D721Med (cell line): Measurements from ENCODE around the gene PREX1.

ENCODE experiments used
- DNase-seq: peaks from one replicate; pipeline ENCODE4 v3.0.0; 2011; ENCODE audit warnings: low spot score; ENCODE audit not compliant: insufficient read length
- FAIRE-seq: peaks from 2 replicates; lab custom pipeline; 2011; peaks lifted over from hg19 to GRCh38; lab: Jason Lieb, UNC
- CTCF ChIP-seq: IDR thresholded peaks from 2 replicates; pipeline ENCODE4 v1.5.1; 2012; ENCODE audit warnings: mild to moderate bottlenecking, control low read depth; ENCODE audit not compliant: insufficient read depth; ENCODE audit errors: missing control alignments

Gene PREX1

DNA sequence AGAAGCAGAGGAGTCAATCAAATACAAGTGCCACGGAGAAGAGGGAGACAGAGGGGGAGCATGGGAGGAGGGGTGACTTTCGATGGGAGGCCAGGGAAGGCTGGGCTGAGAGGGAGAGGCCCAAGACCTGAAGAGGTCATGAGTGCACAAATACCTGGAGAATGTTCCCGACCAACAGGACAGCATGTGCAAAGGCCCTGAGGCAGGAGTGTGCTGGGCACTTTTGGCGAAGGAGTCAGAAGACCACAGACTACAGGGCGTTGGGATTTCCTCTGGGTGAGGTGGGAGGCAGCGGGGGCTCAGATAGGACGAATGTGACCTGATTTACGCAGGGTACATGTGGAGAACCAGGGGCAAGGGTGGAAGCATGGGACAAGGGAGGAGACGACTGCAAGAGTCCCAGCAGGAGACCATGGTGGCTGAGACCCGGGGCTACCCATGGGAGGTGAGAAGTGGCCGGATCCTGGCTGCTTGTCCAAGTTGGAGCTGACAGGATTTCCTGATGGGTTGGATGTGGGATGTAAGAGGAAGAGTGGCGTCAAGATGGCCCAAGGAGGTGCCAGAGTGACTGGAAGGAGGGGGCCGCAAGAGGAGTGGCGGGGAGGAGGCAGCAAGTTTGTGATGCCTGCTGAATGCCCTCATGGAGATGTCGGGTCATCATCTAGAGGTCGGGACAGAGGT, 23.4 kb downstream of the PREX1 start:
- DNase-seq (no peak), FAIRE-seq (no peak)
- no peak for TF ChIP-seq CTCF

- TF ChIP-seq CTCF: no peak
- DNase-seq (no peak), FAIRE-seq (no peak)
Observed at GRCh38 chr20:48803176-48804053, 24.4 kb downstream of the PREX1 start.

DNA sequence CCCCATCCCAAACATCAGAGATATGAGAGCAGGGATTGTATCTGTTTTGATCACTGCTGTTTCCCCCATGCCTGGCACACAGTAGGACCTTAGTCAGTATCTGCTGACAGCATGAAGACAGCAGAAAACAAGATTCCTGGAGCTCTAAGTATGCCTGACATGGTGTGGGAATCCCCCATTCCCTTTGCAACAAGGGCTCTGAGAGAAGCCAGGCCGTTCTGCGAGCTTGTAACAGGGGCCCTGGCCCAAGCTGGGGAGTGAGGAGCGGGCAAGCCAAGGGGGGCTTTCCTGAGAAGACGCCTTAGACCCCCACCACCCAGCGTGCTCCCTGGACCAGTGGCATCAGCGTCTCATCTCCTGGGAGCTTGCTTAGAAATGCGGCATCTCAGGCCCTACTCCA, 25.2 kb downstream of the PREX1 start:
- no peak for DNase-seq
- FAIRE-seq: no peak
- TF ChIP-seq CTCF: no peak

DNA sequence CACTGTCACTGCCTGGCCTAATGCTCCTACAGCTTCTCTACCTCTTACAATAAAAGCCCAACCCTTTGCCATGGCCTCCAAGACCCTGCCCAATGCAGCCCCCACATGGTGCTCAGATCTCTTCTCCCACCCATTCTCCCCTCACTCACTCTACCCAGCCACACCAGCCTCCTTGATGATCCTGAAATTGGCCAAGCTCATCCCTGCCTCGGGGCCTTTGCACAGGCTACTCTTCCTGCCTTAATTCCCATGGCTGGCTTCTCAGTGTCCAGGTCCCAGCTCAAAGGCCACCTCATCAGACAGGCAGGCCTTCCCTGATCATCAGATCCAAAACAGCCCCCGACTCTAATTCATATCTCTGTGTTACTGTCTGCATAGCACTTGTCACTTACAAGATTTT, 25.6 kb downstream of the PREX1 start:
- DNase-seq: no peak
- FAIRE-seq: no peak

GRCh38 chr20:48801197-48801596, 26.6 kb downstream of the PREX1 start:
- DNase-seq: no peak
- no peak for FAIRE-seq
- no peak for TF ChIP-seq CTCF

More for the DNA sequence above, 25.6 kb downstream of the PREX1 start:
- no peak for TF ChIP-seq CTCF

DNA sequence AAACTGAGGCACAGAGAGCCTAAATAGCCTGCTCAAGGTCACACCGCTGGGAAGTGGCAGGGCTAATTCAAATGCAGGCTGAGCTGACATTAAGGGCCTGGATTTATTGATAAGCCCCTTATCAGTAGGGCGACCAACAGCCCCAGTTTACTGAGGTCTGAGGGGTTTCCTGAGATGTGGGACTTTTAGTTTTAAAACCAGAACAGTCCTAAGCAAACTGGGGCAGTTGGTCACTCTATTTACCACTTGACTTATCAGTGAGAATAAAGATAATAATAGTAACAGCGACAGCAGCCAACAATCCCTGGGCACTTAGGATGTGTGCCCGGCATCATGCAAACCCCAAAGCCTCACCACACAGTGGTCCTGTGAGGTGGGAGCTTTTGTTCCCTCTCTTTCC, 27.6 kb downstream of the PREX1 start:
- DNase-seq: no peak
- no peak for FAIRE-seq
- no peak for TF ChIP-seq CTCF
